Neural crest cell (in vitro differentiated cells): ENCODE results near the gene MDFI. TPM values are rescaled to one million over a fixed set of nuclear protein-coding genes. Genes with fewer than 3 reads are reported as not detected.

Experiments
- DNase-seq: peaks from one replicate; pipeline ENCODE4 v3.0.0; 2021; ENCODE audit warnings: low read depth, mixed read lengths, low spot score
- H3K27ac Mint-ChIP-seq: one replicate; pipeline ENCODE4 v1.8.0; 2021; ENCODE audit warnings: mild to moderate bottlenecking, mixed read lengths; ENCODE audit not compliant: unreplicated experiment
- H3K27me3 Mint-ChIP-seq: 2 replicates; pipeline ENCODE4 v1.8.0; 2021; ENCODE audit warnings: low read depth, mild to moderate bottlenecking, mixed read lengths
- H3K36me3 Mint-ChIP-seq: 2 replicates; pipeline ENCODE4 v1.8.0; 2021; ENCODE audit warnings: low read depth, mild to moderate bottlenecking, mixed read lengths
- H3K4me1 Mint-ChIP-seq: 2 replicates; pipeline ENCODE4 v1.8.0; 2021; ENCODE audit warnings: mixed read lengths
- H3K4me3 Mint-ChIP-seq: one replicate; pipeline ENCODE4 v1.8.0; 2021; ENCODE audit warnings: mild to moderate bottlenecking, mixed read lengths
- H3K9me3 Mint-ChIP-seq: 2 replicates; pipeline ENCODE4 v1.8.0; 2021; ENCODE audit warnings: mixed read lengths
- CTCF ChIP-seq: fragments of 200-600 bp; sonication (generic); conservative IDR thresholded peaks from 2 replicates; pipeline ENCODE4 v1.5.0; 2021; ENCODE audit warnings: antibody characterized with exemption, mild to moderate bottlenecking
- total RNA-seq: library from RNA; stranded (reverse); gene quantifications from 2 replicates; pipeline ENCODE4 v1.2.1, GENCODE V29; 2021

MDFI gene
- total RNA-seq, 1 donor from 2014 or later: 65.8 TPM

- Mint-ChIP-seq H3K4me3 (no peak overlapping the region), H3K4me1 (peaks cover 27% of the 10 kb centered on the region), H3K9me3 (no peaks in the 10 kb centered on the region), H3K27me3 (peaks cover 6% of the 10 kb centered on the region), H3K27ac (no peak overlapping the region), H3K36me3 (peaks cover 8% of the 10 kb centered on the region)
- no peak for DNase-seq
- TF ChIP-seq CTCF: no peak
These were observed 9.9 kb downstream of the MDFI start for GRCh38 chr6:41648070-41648585.

GRCh38 chr6:41648921-41649320 lies 10.7 kb downstream of the MDFI start:
- Mint-ChIP-seq H3K9me3 (no peaks in the 10 kb centered on the region), H3K4me3 (no peak overlapping the region), H3K27me3 (peaks cover 6% of the 10 kb centered on the region), H3K4me1 (peaks cover 20% of the 10 kb centered on the region), H3K36me3 (peaks cover 8% of the 10 kb centered on the region), H3K27ac (no peak overlapping the region)
- TF ChIP-seq CTCF: no peak
- no peak for DNase-seq

- Mint-ChIP-seq H3K4me3 (no peak overlapping the region), H3K27me3 (peaks cover 6% of the 10 kb centered on the region), H3K27ac (no peak overlapping the region), H3K4me1 (peaks cover 13% of the 10 kb centered on the region), H3K36me3 (peaks cover 8% of the 10 kb centered on the region), H3K9me3 (no peaks in the 10 kb centered on the region)
- TF ChIP-seq CTCF: no peak
- no peak for DNase-seq
These were observed 11.3 kb downstream of the MDFI start for GRCh38 chr6:41649596-41649995.

GRCh38 chr6:41650120-41650519 lies 11.9 kb downstream of the MDFI start:
- peaks cover 10% of the 10 kb centered on the region for H3K4me1 Mint-ChIP-seq
- TF ChIP-seq CTCF: no peak
- H3K4me3 Mint-ChIP-seq: no peak overlapping the region
- H3K9me3 Mint-ChIP-seq: no peaks in the 10 kb centered on the region
- no peak overlapping the region for H3K27ac Mint-ChIP-seq
- peaks cover 6% of the 10 kb centered on the region for H3K27me3 Mint-ChIP-seq
- peaks cover 8% of the 10 kb centered on the region for H3K36me3 Mint-ChIP-seq
- DNase-seq: no peak

- no peak for TF ChIP-seq CTCF
- no peaks in the 10 kb centered on the region for H3K9me3 Mint-ChIP-seq
- peak overlapping the region; percentile 31 for H3K4me3 Mint-ChIP-seq
- peaks cover 8% of the 10 kb centered on the region for H3K36me3 Mint-ChIP-seq
- no peaks in the 10 kb centered on the region for H3K27me3 Mint-ChIP-seq
- no peak for DNase-seq
- peaks cover 13% of the 10 kb centered on the region for H3K4me1 Mint-ChIP-seq
- H3K27ac Mint-ChIP-seq: no peak overlapping the region
These were observed 13.1 kb downstream of the MDFI start for GRCh38 chr6:41651246-41651961.
